ENCODE measurements around the gene SORCS1.

The SORCS1 gene

DNA sequence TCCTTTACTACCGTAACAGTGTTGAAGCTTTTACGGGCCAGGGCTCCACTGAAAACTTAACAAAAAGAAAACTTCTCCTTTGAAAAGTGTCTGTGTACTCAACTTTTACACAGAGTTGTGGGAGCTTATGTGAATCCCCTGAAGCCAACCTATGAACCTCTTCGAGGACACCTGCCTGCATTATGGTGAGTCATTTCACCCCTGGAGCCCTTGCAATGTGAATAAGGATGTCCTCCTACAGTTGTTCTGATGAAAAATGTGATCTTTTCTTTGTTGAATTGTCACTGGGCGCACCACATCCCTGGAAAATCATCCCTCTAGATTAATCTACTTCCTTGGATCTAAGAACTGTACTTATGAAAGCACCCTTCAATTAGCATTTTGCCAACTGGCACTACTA is 93.2 kb downstream of the SORCS1 start:
- H3K4me1 ChIP-seq (ENCODE audit: insufficient read depth, low read length, severe bottlenecking): no peaks in the 10 kb centered on the region
- no peaks in the 10 kb centered on the region for H4K20me1 ChIP-seq (ENCODE audit: insufficient read depth, low read length)
- no peak overlapping the region for H3K9ac ChIP-seq (ENCODE audit: low read length)
- H3K9me2 ChIP-seq (ENCODE audit: low read depth, low read length): no peaks in the 10 kb centered on the region
- no peaks in the 10 kb centered on the region for H3K27me3 ChIP-seq (ENCODE audit: insufficient read depth, low read length)
- H3K4me3 ChIP-seq (ENCODE audit: low read depth, low read length, poor library complexity, severe bottlenecking): no peak overlapping the region
- no peak overlapping the region for H3K4me2 ChIP-seq (ENCODE audit: low read length)
- TF ChIP-seq, protein P1, sequence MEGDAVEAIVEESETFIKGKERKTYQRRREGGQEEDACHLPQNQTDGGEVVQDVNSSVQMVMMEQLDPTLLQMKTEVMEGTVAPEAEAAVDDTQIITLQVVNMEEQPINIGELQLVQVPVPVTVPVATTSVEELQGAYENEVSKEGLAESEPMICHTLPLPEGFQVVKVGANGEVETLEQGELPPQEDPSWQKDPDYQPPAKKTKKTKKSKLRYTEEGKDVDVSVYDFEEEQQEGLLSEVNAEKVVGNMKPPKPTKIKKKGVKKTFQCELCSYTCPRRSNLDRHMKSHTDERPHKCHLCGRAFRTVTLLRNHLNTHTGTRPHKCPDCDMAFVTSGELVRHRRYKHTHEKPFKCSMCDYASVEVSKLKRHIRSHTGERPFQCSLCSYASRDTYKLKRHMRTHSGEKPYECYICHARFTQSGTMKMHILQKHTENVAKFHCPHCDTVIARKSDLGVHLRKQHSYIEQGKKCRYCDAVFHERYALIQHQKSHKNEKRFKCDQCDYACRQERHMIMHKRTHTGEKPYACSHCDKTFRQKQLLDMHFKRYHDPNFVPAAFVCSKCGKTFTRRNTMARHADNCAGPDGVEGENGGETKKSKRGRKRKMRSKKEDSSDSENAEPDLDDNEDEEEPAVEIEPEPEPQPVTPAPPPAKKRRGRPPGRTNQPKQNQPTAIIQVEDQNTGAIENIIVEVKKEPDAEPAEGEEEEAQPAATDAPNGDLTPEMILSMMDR (IDR thresholded peaks at IDR 0.05; ENCODE audit: low read length): no peak
- TF ChIP-seq EZH2 (IDR thresholded peaks at IDR 0.05; ENCODE audit: borderline replicate concordance, low read length): no peak
- no peaks in the 10 kb centered on the region for H3K9me3 ChIP-seq (ENCODE audit: low read length)
- H3F3A ChIP-seq (ENCODE audit: insufficient read depth, low read length): no peaks in the 10 kb centered on the region
- H3K79me2 ChIP-seq (ENCODE audit: insufficient read depth, low read length): no peaks in the 10 kb centered on the region
- H3K27ac ChIP-seq (ENCODE audit: low read depth, low read length, poor library complexity, severe bottlenecking): no peak overlapping the region
- H2AFZ ChIP-seq (ENCODE audit: low read length): no peak overlapping the region
- H3K36me3 ChIP-seq (ENCODE audit: insufficient read depth, low read length): no peaks in the 10 kb centered on the region

DNA sequence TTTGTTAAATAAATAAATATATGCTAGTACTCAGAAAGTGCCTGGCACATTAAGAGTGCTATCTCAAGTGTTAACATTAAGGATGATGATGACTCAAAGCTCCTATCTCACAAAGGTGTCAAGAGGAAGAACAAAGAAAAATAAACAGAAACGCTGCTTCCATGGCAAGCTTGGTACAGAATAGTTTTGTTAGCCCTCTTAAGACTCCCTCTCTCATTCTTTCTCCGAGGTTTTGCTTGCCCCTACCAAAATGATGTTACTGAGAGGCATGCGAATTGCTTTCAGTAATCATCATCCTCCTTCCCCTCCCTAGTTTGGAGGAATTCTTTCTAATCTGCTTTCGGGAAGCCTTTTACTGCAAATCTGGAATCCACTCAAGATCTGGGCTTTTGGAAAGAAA is 96.7 kb downstream of the SORCS1 start:
- Histone ChIP-seq H2AFZ (ENCODE audit: low read length) (no peak overlapping the region), H3K9ac (ENCODE audit: low read length) (no peak overlapping the region), H3K9me3 (ENCODE audit: low read length) (no peaks in the 10 kb centered on the region), H3K9me2 (ENCODE audit: low read depth, low read length) (no peaks in the 10 kb centered on the region), H3K27me3 (ENCODE audit: insufficient read depth, low read length) (no peaks in the 10 kb centered on the region), H3K4me1 (ENCODE audit: insufficient read depth, low read length, severe bottlenecking) (no peaks in the 10 kb centered on the region), H4K20me1 (ENCODE audit: insufficient read depth, low read length) (no peaks in the 10 kb centered on the region), H3K27ac (ENCODE audit: low read depth, low read length, poor library complexity, severe bottlenecking) (no peak overlapping the region), H3K4me2 (ENCODE audit: low read length) (no peak overlapping the region), H3K36me3 (ENCODE audit: insufficient read depth, low read length) (no peaks in the 10 kb centered on the region), H3F3A (ENCODE audit: insufficient read depth, low read length) (no peaks in the 10 kb centered on the region), H3K4me3 (ENCODE audit: low read depth, low read length, poor library complexity, severe bottlenecking) (no peak overlapping the region), H3K79me2 (ENCODE audit: insufficient read depth, low read length) (no peaks in the 10 kb centered on the region)
- TF ChIP-seq, protein P1 (IDR thresholded peaks at IDR 0.05; ENCODE audit: low read length): no peak
- no peak for TF ChIP-seq EZH2 (IDR thresholded peaks at IDR 0.05; ENCODE audit: borderline replicate concordance, low read length)

DNA sequence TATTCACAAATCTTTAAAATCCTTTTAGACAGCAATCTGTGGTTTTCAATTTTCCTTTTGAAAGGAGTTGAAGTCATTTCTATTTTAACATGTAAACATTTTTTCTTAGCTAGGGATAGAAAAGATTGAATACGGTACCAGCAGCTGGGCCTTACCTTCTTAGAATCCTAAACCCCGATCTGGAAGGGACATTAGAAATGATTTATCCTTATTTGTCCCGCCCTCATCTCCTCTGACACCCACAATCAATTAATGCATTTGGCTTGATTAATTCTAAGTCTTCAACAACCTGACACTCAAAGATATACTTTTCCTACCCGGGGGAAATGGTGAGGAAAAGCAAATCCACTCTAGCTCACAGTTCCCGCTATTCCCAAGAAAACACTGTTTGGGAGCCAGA is 100.4 kb downstream of the SORCS1 start:
- Histone ChIP-seq H4K20me1 (ENCODE audit: insufficient read depth, low read length) (no peaks in the 10 kb centered on the region), H3K9ac (ENCODE audit: low read length) (no peak overlapping the region), H3K27me3 (ENCODE audit: insufficient read depth, low read length) (no peaks in the 10 kb centered on the region), H3K36me3 (ENCODE audit: insufficient read depth, low read length) (no peaks in the 10 kb centered on the region), H3K4me3 (ENCODE audit: low read depth, low read length, poor library complexity, severe bottlenecking) (no peak overlapping the region), H3K27ac (ENCODE audit: low read depth, low read length, poor library complexity, severe bottlenecking) (no peak overlapping the region), H3K4me2 (ENCODE audit: low read length) (no peak overlapping the region), H3K9me2 (ENCODE audit: low read depth, low read length) (no peaks in the 10 kb centered on the region), H3K4me1 (ENCODE audit: insufficient read depth, low read length, severe bottlenecking) (no peaks in the 10 kb centered on the region), H3K79me2 (ENCODE audit: insufficient read depth, low read length) (no peaks in the 10 kb centered on the region), H2AFZ (ENCODE audit: low read length) (no peak overlapping the region), H3F3A (ENCODE audit: insufficient read depth, low read length) (no peaks in the 10 kb centered on the region), H3K9me3 (ENCODE audit: low read length) (no peaks in the 10 kb centered on the region)
- TF ChIP-seq, protein P1 (IDR thresholded peaks at IDR 0.05; ENCODE audit: low read length): no peak
- TF ChIP-seq EZH2 (IDR thresholded peaks at IDR 0.05; ENCODE audit: borderline replicate concordance, low read length): no peak
